Stomach (tissue), 4 donors: ENCODE measurements around the gene RPS5.

Experiments
- CTCF ChIP-seq, 7 experiments: fragments of 450-650 bp in 4 of 7; fragments of 200-600 bp in 3 of 7; sonication (generic) in 3 of 7; IDR thresholded peaks; one replicate each; pipeline ENCODE4 v1.5.1; 2016 to 2019; ENCODE audit warnings: antibody characterized with exemption in 7 of 7, control low read depth in 2 of 7, mild to moderate bottlenecking in 1 of 7
- EP300 ChIP-seq: sonication (generic); formaldehyde crosslinking; IDR thresholded peaks from one replicate; pipeline ENCODE4 v1.6.1; 2017; ENCODE audit warnings: antibody characterized with exemption
- POLR2A ChIP-seq, 4 donors: fragments of 450-650 bp; IDR thresholded peaks; one replicate each; pipeline ENCODE4 v1.6.1; 2016; ENCODE audit warnings: antibody characterized with exemption in 4 of 4, control low read depth in 2 of 4, mild to moderate bottlenecking in 1 of 4, moderate library complexity in 1 of 4
- POLR2AphosphoS5 ChIP-seq, 3 donors: sonication (generic); formaldehyde crosslinking; IDR thresholded peaks; one replicate each; pipeline ENCODE4 v1.6.1; 2016; ENCODE audit warnings: antibody characterized with exemption in 3 of 3

GRCh38 chr19:58408152-58409009 lies 21.3 kb downstream of the RPS5 start, which contains the start of gene ZNF584:
- TF ChIP-seq CTCF (IDR thresholded peaks at IDR 0.05) (no peak), POLR2A (IDR thresholded peaks at IDR 0.05) (no peak), EP300 (no peak), POLR2AphosphoS5 (IDR thresholded peaks at IDR 0.05) (peak; percentile 50 to 92 (median 51))
